Body of pancreas (tissue), 4 donors: ENCODE data around the gene ATP13A3. TPM values are rescaled to one million over a fixed set of nuclear protein-coding genes. Genes with fewer than 3 reads are reported as not detected.

ENCODE experiments used
- ATAC-seq: fragments of 150-250 bp; one replicate; pipeline ENCODE4 v1.9.1; 2016
- DNase-seq, 4 donors: peaks; one replicate each; pipeline ENCODE4 v3.0.0-alpha.2; 2019
- H3K27ac ChIP-seq, 4 donors: fragments of 200-600 bp; sonication (generic); 1 replicate in 3 of 4; 2 replicates in 1 of 4; pipeline versions ENCODE4 v1.5.1 to v1.6.1; 2016 to 2019; ENCODE audit warnings: mild to moderate bottlenecking in 1 of 4, mixed read lengths in 1 of 4, moderate library complexity in 1 of 4
- H3K27me3 ChIP-seq, 2 donors: fragments of 200-600 bp; sonication (generic); one replicate each; pipeline ENCODE4 v1.6.0; 2016; ENCODE audit warnings: mild to moderate bottlenecking in 1 of 2
- H3K36me3 ChIP-seq, 2 donors: fragments of 200-600 bp; sonication (generic); replicated peaks in 1 of 2; 2 replicates each; pipeline ENCODE4 v1.5.1; 2016; ENCODE audit warnings: low read depth in 2 of 2; ENCODE audit not compliant: insufficient read depth in 1 of 2
- H3K4me1 ChIP-seq: fragments of 200-600 bp; sonication (generic); one replicate; pipeline ENCODE4 v1.6.0; 2016
- H3K4me3 ChIP-seq, 2 donors: fragments of 200-600 bp; sonication (generic); 1 replicate in 1 of 2; 2 replicates in 1 of 2; pipeline ENCODE4 v1.5.1; 2016 to 2019
- H3K9me3 ChIP-seq, 3 donors: fragments of 200-600 bp; sonication (generic); 1 replicate in 2 of 3; 2 replicates in 1 of 3; pipeline ENCODE4 v1.5.1; 2016
- CTCF ChIP-seq, 7 experiments: fragments of 450-650 bp in 4 of 7; fragments of 200-600 bp in 3 of 7; sonication (generic) in 3 of 7; IDR thresholded peaks; one replicate each; pipeline ENCODE4 v1.5.1; 2016 to 2019; ENCODE audit warnings: antibody characterized with exemption in 7 of 7
- POLR2A ChIP-seq, 3 donors: fragments of 450-650 bp; IDR thresholded peaks; one replicate each; pipeline ENCODE4 v1.6.1; 2016; ENCODE audit warnings: antibody characterized with exemption in 3 of 3, mild to moderate bottlenecking in 2 of 3
- WGBS, 2 donors: methylation state at CpG; one replicate each; pipeline ENCODE4 v1.1.5; 2017; 5-methylcytosine and 5-hydroxymethylcytosine counted together
- intact Hi-C: fragments of 100-400 bp; cut with DNase I; formaldehyde crosslinking; loops from one replicate; pipeline ENCODE4 v1.15.1; 2023
- total RNA-seq, 2 donors: library from RNA; depleted of rRNA; stranded (reverse); fragments of >200 nt; gene quantifications; one replicate each; pipeline ENCODE4 v1.1.0, GENCODE V29; 2016

The ATP13A3 gene
- total RNA-seq, 2 donors from 2014 or later: 35.6 to 56.0 TPM

- intact Hi-C loops: no loop called here
- Histone ChIP-seq H3K9me3 (no peaks in the 10 kb centered on the region), H3K36me3 (no peaks in the 10 kb centered on the region), H3K27ac (no peak overlapping the region), H3K4me3 (no peak overlapping the region), H3K27me3 (peaks cover 0 to 9% of the 10 kb centered on the region in 2 donors), H3K4me1 (peaks cover 21% of the 10 kb centered on the region)
- WGBS, 2 donors: 74 to 80% methylated on average over 5 of the region's 5 CpGs
- ATAC-seq (no peak), DNase-seq (no peak)
- TF ChIP-seq CTCF (IDR thresholded peaks at IDR 0.05): no peak
- no peak for TF ChIP-seq POLR2A (IDR thresholded peaks at IDR 0.05)
These were observed 91.6 kb downstream of the ATP13A3 start for GRCh38 chr3:194395212-194395611.

GRCh38 chr3:194392576-194392975, 94.2 kb downstream of the ATP13A3 start:
- Histone ChIP-seq H3K27me3 (peaks cover 0 to 7% of the 10 kb centered on the region in 2 donors), H3K4me1 (peaks cover 11% of the 10 kb centered on the region), H3K4me3 (no peak overlapping the region), H3K36me3 (no peaks in the 10 kb centered on the region), H3K27ac (no peak overlapping the region), H3K9me3 (no peaks in the 10 kb centered on the region)
- ATAC-seq (no peak), DNase-seq (no peak)
- WGBS, 2 donors: 89 to 90% methylated on average over 7 of the region's 7 CpGs
- intact Hi-C loops: no loop called here
- no peak for TF ChIP-seq POLR2A (IDR thresholded peaks at IDR 0.05)
- no peak for TF ChIP-seq CTCF (IDR thresholded peaks at IDR 0.05)

- Histone ChIP-seq H3K27ac (no peak overlapping the region), H3K9me3 (no peaks in the 10 kb centered on the region), H3K4me1 (no peaks in the 10 kb centered on the region), H3K36me3 (no peaks in the 10 kb centered on the region), H3K4me3 (no peak overlapping the region), H3K27me3 (no peaks in the 10 kb centered on the region)
- intact Hi-C loops: no loop called here
- TF ChIP-seq POLR2A (IDR thresholded peaks at IDR 0.05) (no peak), CTCF (IDR thresholded peaks at IDR 0.05) (no peak)
- DNase-seq (no peak), ATAC-seq (no peak)
These were observed 96.0 kb downstream of the ATP13A3 start for GRCh38 chr3:194390835-194391234.

GRCh38 chr3:194389269-194389668, 97.5 kb downstream of the ATP13A3 start:
- Histone ChIP-seq H3K4me1 (no peaks in the 10 kb centered on the region), H3K27me3 (no peaks in the 10 kb centered on the region), H3K27ac (no peak overlapping the region), H3K36me3 (no peaks in the 10 kb centered on the region), H3K9me3 (no peaks in the 10 kb centered on the region), H3K4me3 (no peak overlapping the region)
- TF ChIP-seq POLR2A (IDR thresholded peaks at IDR 0.05) (no peak), CTCF (IDR thresholded peaks at IDR 0.05) (no peak)
- DNase-seq (no peak), ATAC-seq (no peak)
- 81 to 92% methylated on average over 8 of the region's 8 CpGs for WGBS, 2 donors
- intact Hi-C loops: no loop called here

- no peak for ATAC-seq
- no peak for TF ChIP-seq POLR2A (IDR thresholded peaks at IDR 0.05)
- TF ChIP-seq CTCF (IDR thresholded peaks at IDR 0.05): no peak
- Histone ChIP-seq H3K27ac (no peak overlapping the region), H3K9me3 (no peaks in the 10 kb centered on the region), H3K4me1 (no peaks in the 10 kb centered on the region), H3K27me3 (no peaks in the 10 kb centered on the region), H3K36me3 (no peaks in the 10 kb centered on the region), H3K4me3 (no peak overlapping the region)
- intact Hi-C loops: no loop called here
- 91% methylated on average over 8 of the region's 8 CpGs for WGBS, 2 donors
- no peak for DNase-seq
These were observed 98.8 kb downstream of the ATP13A3 start for GRCh38 chr3:194387926-194388418.
